ENCODE data around the gene GIPC2. TPM values are rescaled to one million over a fixed set of nuclear protein-coding genes. Genes with fewer than 3 reads are reported as not detected.

Gene GIPC2
- polyA plus RNA-seq, 3 donors = not detected

GRCh38 chr1:78038491-78038939, 7.3 kb upstream of the GIPC2 start:
- Mint-ChIP-seq H3K27me3 (ENCODE audit: low read depth in 3 of 3) (peaks cover 2 to 6% (median 4%) of the 10 kb centered on the region in 3 donors), H3K27ac (no peak overlapping the region), H3K36me3 (no peaks in the 10 kb centered on the region), H3K9me3 (peaks cover 0 to 2% (median 0%) of the 10 kb centered on the region in 7 donors), H3K4me1 (peaks cover 7% of the 10 kb centered on the region), H3K4me3 (no peak overlapping the region)
- Histone ChIP-seq H3K4me2 (replicated peaks; ENCODE audit: extremely low read depth, low read length, poor library complexity, severe bottlenecking) (no peak overlapping the region), H3K4me1 (ENCODE audit: control insufficient read depth in 1 of 2, insufficient read depth in 2 of 2, low read length in 2 of 2) (no peaks in the 10 kb centered on the region), H3K27ac (ENCODE audit: low read depth in 1 of 2, low read length in 2 of 2) (no peak overlapping the region), H3K4me3 (replicated peaks in 1 of 3; ENCODE audit: low read depth in 2 of 3, low read length in 3 of 3) (no peak overlapping the region), H3K79me2 (ENCODE audit: insufficient read depth, low read length) (no peaks in the 10 kb centered on the region), H3K9me3 (replicated peaks in 1 of 2; ENCODE audit: control insufficient read depth in 1 of 2, insufficient read depth in 1 of 2, low read length in 2 of 2) (no peaks in the 10 kb centered on the region), H3K27me3 (ENCODE audit: control insufficient read depth in 2 of 2, insufficient read depth in 2 of 2, low read length in 2 of 2) (peaks cover 3 to 4% of the 10 kb centered on the region in 2 donors), H4K20me1 (ENCODE audit: insufficient read depth, low read length) (no peaks in the 10 kb centered on the region), H3K36me3 (replicated peaks in 1 of 2; ENCODE audit: control insufficient read depth in 1 of 2, insufficient read depth in 2 of 2, low read length in 2 of 2) (no peaks in the 10 kb centered on the region), H3K9ac (ENCODE audit: insufficient read depth, low read length, poor library complexity, severe bottlenecking) (no peak overlapping the region), H2AFZ (ENCODE audit: insufficient read depth, low read depth, low read length, poor library complexity, severe bottlenecking) (no peak overlapping the region)
- intact Hi-C loops (cut with micrococcal nuclease) = no loop called here
- TF ChIP-seq CTCF (IDR thresholded peaks at IDR 0.05) = no peak
- DNase-seq = no peak

- no peak overlapping the region for H3K27ac ChIP-seq (ENCODE audit: low read depth in 1 of 2, low read length in 2 of 2)
- H3K9me3 ChIP-seq (replicated peaks in 1 of 2; ENCODE audit: control insufficient read depth in 1 of 2, insufficient read depth in 1 of 2, low read length in 2 of 2) = no peaks in the 10 kb centered on the region
- intact Hi-C loops (cut with micrococcal nuclease) = no loop called here
- H3K79me2 ChIP-seq (ENCODE audit: insufficient read depth, low read length) = no peaks in the 10 kb centered on the region
- Mint-ChIP-seq H3K36me3 (no peaks in the 10 kb centered on the region), H3K4me3 (no peak overlapping the region), H3K9me3 (peaks cover 0 to 5% (median 0%) of the 10 kb centered on the region in 7 donors), H3K27me3 (ENCODE audit: low read depth in 3 of 3) (peaks cover 16 to 26% (median 24%) of the 10 kb centered on the region in 3 donors), H3K27ac (no peak overlapping the region), H3K4me1 (peaks cover 18% of the 10 kb centered on the region)
- TF ChIP-seq CTCF (IDR thresholded peaks at IDR 0.05) = no peak
- H4K20me1 ChIP-seq (ENCODE audit: insufficient read depth, low read length) = no peaks in the 10 kb centered on the region
- no peak for DNase-seq
- H3K4me2 ChIP-seq (replicated peaks; ENCODE audit: extremely low read depth, low read length, poor library complexity, severe bottlenecking) = no peak overlapping the region
- no peak overlapping the region for H2AFZ ChIP-seq (ENCODE audit: insufficient read depth, low read depth, low read length, poor library complexity, severe bottlenecking)
- H3K4me3 ChIP-seq (replicated peaks in 1 of 3; ENCODE audit: low read depth in 2 of 3, low read length in 3 of 3) = no peak overlapping the region
- no peaks in the 10 kb centered on the region for H3K36me3 ChIP-seq (replicated peaks in 1 of 2; ENCODE audit: control insufficient read depth in 1 of 2, insufficient read depth in 2 of 2, low read length in 2 of 2)
- peaks cover 19 to 21% of the 10 kb centered on the region in 2 donors for H3K27me3 ChIP-seq (ENCODE audit: control insufficient read depth in 2 of 2, insufficient read depth in 2 of 2, low read length in 2 of 2)
- H3K9ac ChIP-seq (ENCODE audit: insufficient read depth, low read length, poor library complexity, severe bottlenecking) = no peak overlapping the region
- no CpG with 5 or more reads among the region's 3 CpGs for WGBS (ENCODE audit: insufficient coverage)
- peaks cover 2 to 5% of the 10 kb centered on the region in 2 donors for H3K4me1 ChIP-seq (ENCODE audit: control insufficient read depth in 1 of 2, insufficient read depth in 2 of 2, low read length in 2 of 2)
Observed at GRCh38 chr1:78040484-78041089, 5.2 kb upstream of the GIPC2 start.
